H1 (cell line): ENCODE measurements around the gene HRNR. TPM values are rescaled to one million over a fixed set of nuclear protein-coding genes. Genes with fewer than 3 reads are reported as not detected.

Experiments
- ATF3 ChIP-seq: IDR thresholded peaks from 2 replicates; pipeline ENCODE4 v1.6.1; 2011; ENCODE audit warnings: low read depth, mild to moderate bottlenecking, low read length; ENCODE audit not compliant: insufficient read depth
- CHD7 ChIP-seq: fragments of 300-600 bp; sonication (generic); IDR thresholded peaks from 2 replicates; pipeline ENCODE4 v1.7.1; 2012; ENCODE audit warnings: low read length, moderate library complexity, mild to moderate bottlenecking, inconsistent platforms; ENCODE audit not compliant: insufficient replicate concordance
- EZH2 ChIP-seq: fragments of 200-600 bp; sonication (generic); IDR thresholded peaks from 2 replicates; pipeline ENCODE4 v1.7.1; 2012; ENCODE audit warnings: low read depth, mild to moderate bottlenecking, moderate library complexity, low read length, inconsistent platforms; ENCODE audit not compliant: severe bottlenecking
- PHF8 ChIP-seq: fragments of 200-600 bp; sonication (generic); conservative IDR thresholded peaks from 2 replicates; pipeline ENCODE4 v1.7.1; 2012; ENCODE audit warnings: low read depth, mild to moderate bottlenecking, inconsistent platforms, low read length, moderate library complexity
- SRF ChIP-seq: IDR thresholded peaks from 2 replicates; pipeline ENCODE4 v1.6.1; 2011; ENCODE audit warnings: mild to moderate bottlenecking, low read depth, low read length, moderate library complexity
- polyA plus RNA-seq, 7 experiments: library from polyadenylated mRNA; depleted of rRNA in 3 of 7; stranded (reverse) in 5 of 7; unstranded in 2 of 7; fragments of >200 nt in 5 of 7; fragments of 200-250 nt in 2 of 7; gene quantifications; 1 replicate in 5 of 7; 2 replicates in 1 of 7; 4 replicates in 1 of 7; pipeline versions ENCODE4 v1.2.1 to v1.2.3, GENCODE V29; 2011 to 2013; ENCODE audit warnings: missing spikeins in 2 of 7, mixed read lengths in 2 of 7
- total RNA-seq: library from RNA; stranded (reverse); fragmentation: NEBNext Ultra II Directional; extraction: Animal tissue kit (Norgen Biotek cat#: 25700); gene quantifications from 2 replicates; pipeline ENCODE4 v1.2.1, GENCODE V29; 2021

The HRNR gene
- total and polyA plus RNA-seq, 2 of the 8 experiments (the other 6 are each of a cell fraction or from before 2014, with no cell fraction given) = not detected

GRCh38 chr1:152179566-152179965 lies 44.4 kb downstream of the HRNR start (continued):
- no peak for TF ChIP-seq CHD7
- TF ChIP-seq ATF3 = no peak
- no peak for TF ChIP-seq PHF8
- TF ChIP-seq EZH2 = no peak
- TF ChIP-seq SRF = no peak
